HG02943 (cell line): ENCODE data around the gene PAQR3.
"Not testable (repeated sequence)": the region's sequence is repeated elsewhere in the genome, so short reads cannot be mapped to it uniquely, and the experiment has no call there.

ENCODE experiments used
- ATAC-seq: cut with Tn5 transposase; IDR thresholded peaks from one replicate; pipeline ENCODE4 v1.9.1; 2021; ENCODE audit warnings: mild to moderate bottlenecking, low read depth, moderate library complexity; ENCODE audit not compliant: unreplicated experiment

The PAQR3 gene

DNA sequence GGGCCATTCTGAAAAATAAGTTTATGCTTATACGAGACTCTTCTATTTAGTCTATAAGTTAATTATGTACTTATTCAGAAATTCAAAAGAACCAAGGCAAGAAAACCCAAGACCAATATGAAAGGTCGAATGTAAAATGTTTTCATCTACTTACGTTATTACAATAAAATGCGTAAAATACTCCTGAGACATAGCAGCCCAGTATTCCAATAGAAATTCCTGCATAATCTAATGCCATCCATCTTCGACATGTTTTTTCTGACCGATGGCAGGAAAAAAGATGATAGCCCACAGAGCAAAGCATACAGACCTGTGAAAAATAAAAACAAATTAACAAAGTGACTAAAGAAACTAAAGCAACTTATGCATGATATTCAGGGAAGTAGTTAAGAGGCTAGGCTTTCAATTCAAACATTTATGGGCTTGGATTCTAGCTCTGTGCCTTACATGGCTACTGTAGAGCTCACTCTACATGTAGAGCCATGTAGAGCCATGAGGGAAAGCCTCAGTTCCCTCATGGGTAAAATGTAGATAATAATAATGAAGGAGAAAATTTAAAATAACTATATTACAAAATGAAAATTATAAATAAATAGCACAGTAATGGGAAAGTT is 9.1 kb downstream of the PAQR3 start:
- ATAC-seq = no peak

DNA sequence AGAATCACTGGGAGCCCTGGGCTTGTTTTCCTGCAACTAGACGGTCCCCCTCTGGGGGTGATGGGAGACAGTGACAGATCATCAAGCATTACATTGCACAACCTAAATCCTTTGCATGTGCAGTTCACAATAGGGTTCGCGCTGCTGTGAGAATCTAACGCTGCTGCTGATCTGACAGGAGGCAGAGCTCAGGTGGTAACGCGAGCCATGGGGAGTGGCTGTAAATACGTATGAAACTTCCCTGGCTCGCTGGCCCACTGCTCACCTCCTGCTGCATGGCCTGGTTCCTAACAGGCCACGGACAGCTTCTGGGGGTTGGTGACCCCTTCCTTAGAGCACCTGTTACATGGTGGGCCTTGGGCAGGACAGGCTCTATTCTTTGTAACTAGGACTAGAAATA is 10.4 kb downstream of the PAQR3 start:
- ATAC-seq = no peak

DNA sequence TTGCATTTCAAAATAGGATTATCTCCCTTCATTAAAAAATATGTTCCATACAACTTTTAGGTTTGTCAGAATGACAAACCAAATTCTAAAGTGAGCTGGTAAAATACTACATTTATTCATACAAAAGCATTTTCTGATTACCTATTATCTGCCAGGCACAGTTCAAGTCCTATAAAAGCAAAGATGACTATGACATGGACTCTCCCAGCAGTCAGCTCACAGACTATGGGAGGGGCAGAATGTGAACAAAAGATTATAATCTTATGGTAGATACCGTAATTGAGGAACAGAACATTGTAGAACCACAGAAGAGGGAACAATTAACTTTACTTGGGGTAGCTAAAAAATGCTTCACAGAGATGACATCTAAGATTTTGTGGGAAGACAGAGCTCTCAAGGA is 12.4 kb downstream of the PAQR3 start:
- ATAC-seq = no peak

DNA sequence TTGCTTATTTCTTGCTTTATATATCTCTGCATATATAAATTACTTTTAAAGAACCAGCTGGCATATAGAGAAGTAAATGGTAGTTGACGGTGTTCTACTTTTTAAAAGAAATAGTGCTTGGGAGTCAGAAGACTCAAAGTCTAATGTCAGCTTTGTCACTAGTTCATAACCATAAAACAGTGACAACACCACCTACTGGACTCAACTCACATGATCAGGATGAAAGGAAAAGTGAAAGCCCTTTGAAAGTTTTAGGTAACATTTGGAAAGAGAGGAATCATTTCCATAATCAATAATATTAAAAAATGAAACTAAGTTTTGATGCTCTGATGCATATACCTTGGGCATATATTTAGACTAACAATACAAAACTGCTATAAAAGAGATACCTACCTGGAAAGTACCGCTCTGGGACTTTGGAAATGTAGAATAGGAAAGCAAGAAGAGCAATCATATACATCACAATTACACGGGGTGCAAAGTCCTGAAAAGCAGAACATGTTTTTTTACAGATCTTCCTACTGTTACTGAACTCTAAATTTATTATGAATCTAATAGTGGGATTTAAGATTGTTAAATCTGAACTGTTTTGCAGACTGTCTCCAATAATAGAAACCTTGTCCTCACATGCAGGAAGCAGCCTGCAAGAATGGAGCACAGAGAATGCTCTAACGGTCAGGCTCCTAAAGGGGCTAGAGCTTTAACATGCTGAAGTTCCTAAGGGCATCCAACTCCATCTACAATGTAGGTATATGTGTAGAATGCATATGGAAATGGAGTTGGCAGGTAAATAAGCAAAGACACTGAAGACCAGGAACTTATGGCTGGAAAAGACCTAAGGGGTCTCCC is 15.6 kb downstream of the PAQR3 start:
- peak; percentile 63 for ATAC-seq

DNA sequence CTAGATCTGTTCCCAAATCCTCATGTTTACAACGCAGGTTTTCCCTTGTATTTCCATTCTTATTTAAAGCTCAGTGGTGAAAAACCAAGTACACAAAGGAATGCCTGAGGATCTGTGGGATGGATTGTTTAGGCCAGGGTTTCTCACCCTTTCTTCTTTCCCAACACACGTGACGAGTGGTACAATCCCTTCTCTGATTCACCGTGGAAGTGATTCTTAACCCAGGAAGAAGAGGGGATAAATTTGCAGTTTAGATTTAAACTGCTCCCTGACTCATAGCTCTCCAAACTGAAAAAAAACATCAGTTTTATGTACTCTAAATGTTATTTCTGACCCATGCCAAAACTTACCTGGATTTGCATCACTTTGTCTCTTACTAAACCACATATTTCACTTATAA is 17.0 kb downstream of the PAQR3 start:
- ATAC-seq = no peak

DNA sequence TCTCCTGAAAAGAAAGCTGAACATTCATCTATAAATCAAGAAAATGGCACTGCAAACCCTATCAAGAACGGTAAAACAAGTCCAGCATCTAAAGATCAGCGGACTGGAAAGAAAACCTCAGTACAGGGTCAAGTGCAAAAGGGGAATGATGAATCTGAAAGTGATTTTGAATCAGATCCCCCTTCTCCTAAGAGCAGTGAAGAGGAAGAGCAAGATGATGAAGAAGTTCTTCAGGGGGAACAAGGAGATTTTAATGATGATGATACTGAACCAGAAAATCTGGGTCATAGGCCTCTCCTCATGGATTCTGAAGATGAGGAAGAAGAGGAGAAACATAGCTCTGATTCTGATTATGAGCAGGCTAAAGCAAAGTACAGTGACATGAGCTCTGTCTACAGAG is 28.6 kb downstream of the PAQR3 start:
- ATAC-seq = no peak

DNA sequence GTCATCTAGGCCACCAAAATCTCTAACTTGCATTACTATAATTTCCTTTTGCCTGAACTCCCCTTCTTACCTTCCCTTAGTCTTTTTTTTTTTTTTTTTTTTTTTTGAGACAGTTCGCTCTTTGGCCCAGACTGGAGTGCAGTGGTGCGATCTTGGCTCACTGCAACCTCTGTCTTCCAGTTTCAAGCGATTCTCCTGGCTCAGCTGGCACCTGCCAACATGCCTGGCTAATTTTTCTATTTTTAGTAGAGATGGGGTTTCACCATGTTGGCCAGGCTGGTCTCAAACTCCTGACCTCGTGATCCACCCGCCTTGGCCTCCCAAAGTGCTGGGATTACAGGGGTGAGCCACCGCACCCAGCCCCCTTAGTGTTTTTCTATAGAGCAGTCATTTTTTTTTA is 30.3 kb downstream of the PAQR3 start:
- not testable (repeated sequence) for ATAC-seq

DNA sequence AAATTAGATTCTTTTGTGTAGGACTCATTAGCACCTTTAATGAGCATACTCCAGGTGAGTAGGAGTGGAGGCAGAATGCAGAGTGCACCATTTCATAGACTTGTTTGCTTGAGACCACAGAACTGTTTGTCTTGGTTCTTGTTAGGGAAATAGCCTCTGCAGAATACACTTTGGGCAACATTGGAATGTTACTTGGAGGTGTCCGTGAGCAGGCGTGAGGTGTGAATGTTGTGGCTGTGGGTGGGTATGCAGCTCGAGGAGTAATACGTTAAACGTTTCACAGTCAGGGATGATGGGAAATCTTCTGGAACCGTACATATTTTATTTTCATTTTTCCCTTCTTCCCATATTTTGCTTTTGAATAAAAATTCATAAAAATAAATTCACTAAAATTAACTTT is 31.6 kb downstream of the PAQR3 start:
- ATAC-seq = no peak

DNA sequence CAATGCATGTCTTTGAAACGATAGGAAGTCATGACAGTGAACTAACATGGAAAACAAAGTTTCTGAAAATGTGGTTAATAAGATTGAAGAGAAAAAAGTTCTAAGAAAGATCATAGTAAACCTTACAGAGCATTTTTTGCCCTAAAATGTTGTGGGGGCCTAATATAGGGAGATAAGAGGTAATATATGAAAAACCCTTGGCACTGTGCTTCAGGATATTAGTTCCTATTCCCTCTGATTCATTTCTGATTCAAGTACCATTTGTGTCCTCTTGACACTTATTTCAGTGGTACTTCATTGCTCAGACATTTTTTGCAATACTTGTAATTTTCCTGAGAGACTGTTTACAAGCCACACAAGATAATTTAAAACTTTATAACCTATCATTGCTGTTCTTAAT is 35.1 kb downstream of the PAQR3 start:
- no peak for ATAC-seq

DNA sequence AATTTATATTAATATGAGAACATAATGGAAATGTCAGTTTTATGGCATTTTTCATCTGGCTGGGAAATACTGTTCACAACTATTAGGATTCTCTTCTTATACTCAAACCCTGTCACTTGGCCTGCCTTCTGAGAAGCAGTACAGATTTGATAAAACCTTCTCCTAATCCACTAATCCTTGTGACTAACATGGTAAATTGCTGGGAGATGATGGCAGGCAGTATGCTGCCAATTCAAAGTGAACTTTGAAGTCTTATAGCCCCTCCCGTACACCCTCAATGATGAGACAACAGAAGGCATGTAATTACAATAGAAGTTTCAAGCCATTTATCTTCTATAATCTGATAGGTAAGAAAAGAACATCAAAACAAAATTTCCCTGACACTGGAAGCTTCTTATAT is 36.9 kb downstream of the PAQR3 start:
- no peak for ATAC-seq

DNA sequence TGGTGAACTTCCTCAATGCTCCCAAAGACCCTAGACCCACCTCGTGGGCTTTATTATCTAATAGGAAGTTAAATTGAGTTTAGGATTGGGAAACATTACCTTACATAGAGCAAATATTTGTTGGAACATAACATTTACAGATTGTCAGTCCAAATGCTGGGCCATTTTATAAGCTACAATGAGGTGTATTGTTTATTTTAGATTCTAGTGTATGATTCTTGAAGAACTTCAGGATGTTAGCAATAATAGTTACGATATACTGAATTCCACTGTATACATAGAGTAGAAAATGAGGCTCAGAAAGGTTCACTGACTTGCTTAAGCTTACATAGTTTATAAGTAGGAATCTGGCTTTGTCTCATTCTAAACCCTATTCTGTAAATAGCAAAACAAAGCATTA is 37.4 kb downstream of the PAQR3 start:
- no peak for ATAC-seq

DNA sequence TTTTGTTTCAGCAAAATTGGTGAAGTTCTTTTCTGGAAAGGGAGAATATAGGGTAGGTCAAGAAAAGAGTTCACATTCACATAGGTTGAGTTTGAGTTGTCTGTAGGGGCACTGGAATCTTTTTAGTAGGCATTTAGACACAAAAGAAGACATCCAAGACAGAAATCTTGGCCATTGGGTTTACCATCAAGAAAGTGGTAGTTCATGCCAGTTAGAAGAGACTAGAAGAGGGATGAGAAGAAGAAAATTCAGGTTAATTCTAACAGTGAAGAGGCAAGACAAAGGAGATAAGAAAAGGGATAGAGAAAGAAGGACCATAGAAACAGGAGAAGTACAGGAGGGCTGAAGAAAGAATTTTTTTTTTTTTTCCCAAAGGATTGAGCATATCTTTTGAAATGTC is 39.9 kb downstream of the PAQR3 start:
- ATAC-seq = no peak

DNA sequence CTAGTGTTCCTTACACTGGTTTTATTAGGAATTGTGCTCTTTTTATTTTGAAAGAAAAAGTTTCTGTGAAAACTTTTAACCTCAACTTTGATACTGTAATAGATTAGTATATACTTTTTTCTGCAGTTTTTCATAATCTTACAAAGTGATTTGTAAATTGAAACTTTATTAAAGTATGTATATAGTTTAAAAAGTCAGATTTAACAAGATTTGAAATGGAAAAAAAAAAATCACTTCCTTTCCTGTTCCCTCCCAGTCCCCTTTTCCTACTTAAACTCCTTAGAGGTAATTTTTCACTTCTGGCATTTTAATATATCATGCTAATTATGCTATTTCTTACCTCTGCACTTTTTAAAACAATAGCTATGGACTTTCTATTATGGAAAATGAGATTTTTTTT is 49.3 kb downstream of the PAQR3 start:
- no peak for ATAC-seq

DNA sequence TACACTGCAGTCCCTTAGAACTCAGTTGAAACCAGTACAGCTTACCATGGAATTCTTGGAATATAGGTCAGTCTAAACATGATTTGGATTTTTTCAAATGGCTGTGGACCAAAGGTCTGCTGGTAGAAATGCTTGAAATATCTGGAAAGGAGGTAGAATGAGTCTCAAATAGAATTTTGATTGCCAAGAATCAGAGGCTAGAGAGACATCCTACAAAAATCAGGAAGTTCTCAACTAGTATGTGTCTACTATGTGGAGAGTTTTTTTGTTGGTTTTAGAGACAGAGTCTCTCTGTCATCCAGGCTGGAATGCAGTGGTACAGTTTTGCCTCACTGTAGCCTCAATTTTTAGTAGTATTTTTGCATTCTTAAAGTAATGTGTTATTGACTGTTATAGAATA is 53.6 kb downstream of the PAQR3 start:
- no peak for ATAC-seq

DNA sequence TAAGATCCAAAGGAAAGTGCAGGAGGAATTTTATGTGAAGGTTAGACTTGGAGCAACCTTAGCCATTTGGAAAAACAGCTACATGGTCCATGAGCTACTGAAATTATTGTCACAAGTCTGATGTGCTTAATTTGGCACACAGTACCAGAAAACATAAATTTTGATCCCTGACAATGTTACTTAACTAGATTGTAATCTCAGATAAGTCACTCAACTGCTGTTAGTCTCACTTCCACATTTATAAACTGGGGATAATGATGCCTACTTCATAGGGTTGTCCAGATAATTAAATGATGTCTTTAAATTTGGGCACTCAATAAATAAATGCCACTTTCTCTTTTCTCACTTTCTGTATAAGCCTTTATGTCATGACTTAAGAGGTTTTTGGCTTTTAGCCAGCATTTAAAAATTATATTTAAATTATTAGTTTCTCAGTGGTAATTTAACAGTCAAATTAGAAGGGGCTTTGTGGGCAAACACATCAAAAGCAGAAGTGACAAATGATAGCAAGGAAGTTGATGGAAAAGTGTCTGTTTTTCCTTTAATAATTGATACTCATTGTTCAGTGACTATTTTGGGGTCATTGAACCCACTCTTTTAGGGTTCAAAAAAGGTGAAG is 58.3 kb downstream of the PAQR3 start:
- ATAC-seq = no peak

DNA sequence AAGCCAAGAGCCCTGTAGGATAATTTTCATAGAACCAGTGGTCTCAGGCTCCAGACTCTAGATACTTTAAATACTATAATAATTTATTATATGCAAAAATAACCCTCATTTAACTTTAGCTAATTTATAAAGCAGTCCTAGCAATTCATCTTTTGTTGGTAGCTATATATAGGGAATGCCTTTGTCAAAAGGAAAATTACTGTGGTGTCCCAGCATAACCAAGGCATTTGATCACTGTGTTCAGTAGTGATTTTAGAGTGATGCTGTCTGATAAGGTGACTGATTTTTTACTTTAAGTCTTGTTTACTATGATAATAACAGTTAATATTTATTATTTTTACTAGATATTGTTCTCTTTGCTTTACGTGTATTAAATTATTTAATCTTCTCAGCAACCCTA is 61.2 kb downstream of the PAQR3 start:
- no peak for ATAC-seq

DNA sequence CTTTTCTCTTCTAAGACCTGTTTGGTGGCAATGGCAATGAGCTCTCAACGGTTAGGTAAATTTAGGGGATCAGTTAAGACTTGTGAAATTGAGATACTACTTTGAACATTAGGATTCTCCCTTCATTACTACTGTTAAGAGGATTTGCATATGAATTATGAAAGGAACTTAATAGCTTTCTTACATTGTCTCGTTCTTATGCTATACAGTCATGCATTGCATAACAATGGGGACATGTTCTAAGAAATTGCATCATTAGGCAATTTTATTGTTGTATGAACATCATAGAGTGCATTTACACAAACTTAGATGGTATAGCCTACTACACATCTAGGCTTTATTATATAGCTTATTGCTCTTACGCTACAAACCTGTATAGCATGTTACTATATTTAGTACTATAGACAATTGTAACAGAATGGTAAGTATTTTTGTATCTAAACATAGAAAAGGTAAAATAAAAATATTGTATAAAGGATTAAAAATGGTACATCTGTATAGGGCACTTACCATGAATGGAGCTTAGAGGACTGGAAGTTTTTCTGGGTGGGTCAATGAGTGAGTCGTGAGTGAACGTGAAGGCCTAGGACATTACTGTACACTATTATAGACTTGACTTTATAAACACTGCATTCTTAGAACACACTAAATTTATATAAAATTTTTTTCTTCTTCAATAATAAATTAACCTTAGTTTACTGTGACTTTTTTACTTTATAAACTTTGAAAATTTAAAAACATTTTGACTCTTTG is 62.5 kb downstream of the PAQR3 start:
- ATAC-seq = no peak

DNA sequence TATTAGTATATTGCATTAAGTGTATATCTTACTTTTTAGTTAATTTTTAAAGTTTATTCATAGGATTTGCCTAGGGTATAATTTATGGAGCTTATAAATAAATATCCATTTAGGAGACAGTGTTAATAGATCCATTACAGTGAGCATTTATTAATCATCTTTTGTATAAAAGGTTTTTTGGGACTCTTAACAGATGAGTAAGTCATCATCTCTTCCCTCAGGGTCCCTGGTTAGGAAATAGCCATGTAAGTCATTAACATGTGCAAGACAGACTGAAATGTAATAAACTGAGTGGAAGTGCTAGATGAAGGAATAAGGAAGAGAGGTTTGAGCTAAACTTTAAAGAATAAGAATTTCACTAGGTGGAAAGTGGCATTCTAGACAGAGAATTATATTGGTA is 69.2 kb downstream of the PAQR3 start:
- ATAC-seq = no peak

DNA sequence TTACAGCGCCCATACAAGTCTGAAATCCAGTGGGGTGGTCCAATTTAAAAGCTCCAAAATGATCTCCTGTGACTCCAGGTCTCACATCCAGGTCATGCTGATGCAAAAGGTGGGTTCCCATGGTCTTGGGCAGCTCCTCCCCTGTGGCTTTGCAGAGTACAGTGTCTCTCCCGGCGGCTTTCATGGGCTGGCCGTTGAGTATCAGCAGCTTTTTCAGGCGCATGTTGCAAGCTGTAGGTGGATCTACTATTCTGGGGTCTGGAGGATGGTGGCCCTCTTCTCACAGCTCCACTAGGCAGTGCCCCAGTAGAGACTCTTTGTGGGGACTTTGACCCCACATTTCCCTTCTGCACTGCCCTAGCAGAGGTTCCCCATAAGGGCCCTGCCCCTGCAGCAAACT is 70.5 kb downstream of the PAQR3 start:
- not testable (repeated sequence) for ATAC-seq

DNA sequence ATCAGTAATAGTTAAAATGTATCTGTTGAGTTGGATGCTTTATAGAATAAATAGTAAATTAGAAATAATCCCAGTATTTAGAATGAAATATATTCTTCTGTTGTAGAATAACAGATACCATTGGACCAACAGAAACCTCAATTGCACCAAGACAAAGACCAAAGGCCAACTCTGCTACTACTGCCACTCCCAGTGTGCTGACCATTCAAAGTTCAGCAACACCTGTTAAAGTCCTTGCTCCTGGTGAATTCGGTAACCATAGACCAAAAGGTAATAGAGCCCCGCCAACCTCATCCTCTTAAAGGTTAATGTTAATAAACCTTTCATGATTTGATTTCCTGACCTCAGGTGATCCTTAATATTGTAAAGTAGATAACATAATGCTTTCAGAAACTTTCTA is 73.8 kb downstream of the PAQR3 start:
- no peak for ATAC-seq

DNA sequence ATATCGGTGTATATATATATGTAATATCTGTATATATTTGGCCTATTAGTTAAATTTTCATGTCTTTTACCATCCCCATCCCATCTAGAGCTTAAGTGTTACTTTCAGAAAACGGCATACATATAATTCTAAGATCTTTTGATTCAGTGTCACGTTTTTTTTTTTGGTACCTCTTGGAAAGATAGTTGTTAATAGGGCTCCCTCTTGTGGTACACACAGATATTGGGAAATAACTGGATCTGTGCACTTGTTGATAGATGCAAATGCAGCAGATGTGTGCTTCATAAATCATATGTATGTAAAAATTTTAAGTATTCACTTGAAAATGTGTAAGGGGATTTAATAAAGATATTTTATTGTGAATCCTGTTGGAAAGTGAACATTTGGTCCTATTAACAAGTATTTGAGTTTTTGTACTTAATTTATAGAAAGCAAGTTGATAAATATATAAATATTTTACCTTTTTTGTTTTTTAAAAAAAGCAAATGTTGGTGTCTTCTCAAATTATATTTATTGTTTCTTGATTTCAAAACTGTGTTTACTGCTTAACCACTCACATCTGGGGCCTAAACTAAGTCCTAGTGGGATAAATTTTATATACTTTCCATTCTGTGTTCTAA is 74.7 kb downstream of the PAQR3 start:
- ATAC-seq = peak; percentile 51
